Dermis blood vessel endothelial cell (primary cell): ENCODE results near the gene PHF21B. TPM values are rescaled to one million over a fixed set of nuclear protein-coding genes. Genes with fewer than 3 reads are reported as not detected.

Experiments
- DNase-seq: peaks from one replicate; pipeline ENCODE4 v3.0.0; 2010
- total RNA-seq: library from RNA; depleted of rRNA; stranded (reverse); fragments of >200 nt; gene quantifications from 2 replicates; pipeline ENCODE4 v1.2.3, GENCODE V29; 2014

Gene PHF21B
- total RNA-seq, 1 donor from 2014 or later: not detected

DNA sequence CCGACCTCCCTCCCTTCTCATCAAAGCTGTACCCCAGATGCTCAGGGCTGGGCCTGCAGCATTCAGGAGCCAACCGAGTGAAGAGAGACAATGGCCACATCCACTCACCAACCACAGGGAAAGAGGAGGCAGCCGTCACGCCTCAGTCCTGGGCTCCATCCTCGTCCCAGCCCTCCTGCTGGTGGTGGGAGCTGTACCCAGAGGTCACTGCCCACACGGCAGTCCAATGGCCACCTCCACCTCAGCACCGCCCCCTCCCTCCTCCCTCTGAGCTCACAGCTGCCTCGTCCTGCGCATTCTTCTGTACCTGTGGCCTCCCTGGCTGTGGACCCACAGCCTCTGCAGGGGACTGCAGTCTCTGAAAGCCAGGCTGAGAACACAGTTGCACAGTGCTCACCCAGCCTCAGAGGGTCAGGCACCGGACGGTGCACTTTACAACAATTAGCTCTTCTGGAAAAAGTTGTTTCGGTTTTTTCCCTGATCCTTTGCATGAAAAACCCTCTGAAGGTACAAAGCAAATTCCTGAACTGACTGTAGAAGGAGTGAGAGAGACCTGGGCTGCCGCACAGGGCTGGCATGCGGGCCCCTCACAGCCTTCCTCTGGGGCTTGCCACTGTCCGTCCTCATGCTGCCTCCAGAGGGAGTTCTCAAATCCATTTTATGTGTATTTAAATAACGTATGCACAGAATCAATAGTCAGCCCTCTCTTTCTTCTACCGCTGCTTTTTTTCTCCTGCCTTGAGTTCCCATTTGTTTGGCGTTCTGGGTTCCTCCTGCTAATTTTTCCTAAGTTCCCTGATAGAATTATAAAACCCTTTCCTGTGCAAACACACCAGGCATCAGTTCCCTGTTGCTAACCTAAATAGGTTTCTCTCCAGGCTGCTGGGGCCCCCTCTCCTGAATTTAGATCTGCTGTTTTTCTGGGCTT is 52.7 kb downstream of the PHF21B start:
- peak; percentile 6 for DNase-seq

DNA sequence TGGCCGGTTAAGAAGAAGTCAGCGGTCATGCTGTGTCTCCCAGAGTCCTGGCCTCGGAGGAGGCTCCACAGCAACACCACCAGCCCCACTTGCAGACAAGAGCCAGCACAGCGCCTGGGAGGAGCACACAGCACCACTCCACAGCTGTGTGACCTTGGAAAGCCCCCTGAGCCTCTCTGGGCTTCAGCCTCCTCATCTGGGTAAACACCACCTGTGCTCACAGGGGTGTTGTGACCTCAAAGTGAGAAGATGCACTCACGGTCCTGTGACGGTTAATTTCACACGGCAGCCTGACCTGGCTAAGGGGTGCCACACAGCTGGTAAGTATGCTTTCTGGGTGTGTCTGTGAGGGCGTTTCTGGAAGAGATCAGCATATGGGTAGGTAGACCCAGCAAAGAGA is 54.7 kb downstream of the PHF21B start:
- no peak for DNase-seq

DNA sequence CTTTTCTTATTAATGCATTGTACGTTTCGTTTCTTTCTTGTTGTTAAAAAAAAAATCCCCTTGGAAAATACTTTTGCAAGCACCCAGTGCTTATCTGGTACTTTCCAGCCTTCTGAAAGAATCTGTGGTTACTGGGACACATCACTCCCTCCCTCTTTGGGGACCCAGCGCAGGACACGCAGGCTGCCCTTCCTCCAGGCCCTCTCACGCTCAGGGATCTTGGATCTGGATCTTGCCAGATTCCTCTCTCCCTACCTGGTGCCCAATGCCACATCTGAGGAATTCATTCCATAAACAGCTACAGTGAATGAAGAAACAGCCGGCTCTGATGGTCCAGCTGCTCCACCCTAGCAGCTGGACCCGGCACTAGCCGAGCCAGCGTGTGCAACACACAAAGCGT is 55.7 kb downstream of the PHF21B start:
- DNase-seq: no peak

DNA sequence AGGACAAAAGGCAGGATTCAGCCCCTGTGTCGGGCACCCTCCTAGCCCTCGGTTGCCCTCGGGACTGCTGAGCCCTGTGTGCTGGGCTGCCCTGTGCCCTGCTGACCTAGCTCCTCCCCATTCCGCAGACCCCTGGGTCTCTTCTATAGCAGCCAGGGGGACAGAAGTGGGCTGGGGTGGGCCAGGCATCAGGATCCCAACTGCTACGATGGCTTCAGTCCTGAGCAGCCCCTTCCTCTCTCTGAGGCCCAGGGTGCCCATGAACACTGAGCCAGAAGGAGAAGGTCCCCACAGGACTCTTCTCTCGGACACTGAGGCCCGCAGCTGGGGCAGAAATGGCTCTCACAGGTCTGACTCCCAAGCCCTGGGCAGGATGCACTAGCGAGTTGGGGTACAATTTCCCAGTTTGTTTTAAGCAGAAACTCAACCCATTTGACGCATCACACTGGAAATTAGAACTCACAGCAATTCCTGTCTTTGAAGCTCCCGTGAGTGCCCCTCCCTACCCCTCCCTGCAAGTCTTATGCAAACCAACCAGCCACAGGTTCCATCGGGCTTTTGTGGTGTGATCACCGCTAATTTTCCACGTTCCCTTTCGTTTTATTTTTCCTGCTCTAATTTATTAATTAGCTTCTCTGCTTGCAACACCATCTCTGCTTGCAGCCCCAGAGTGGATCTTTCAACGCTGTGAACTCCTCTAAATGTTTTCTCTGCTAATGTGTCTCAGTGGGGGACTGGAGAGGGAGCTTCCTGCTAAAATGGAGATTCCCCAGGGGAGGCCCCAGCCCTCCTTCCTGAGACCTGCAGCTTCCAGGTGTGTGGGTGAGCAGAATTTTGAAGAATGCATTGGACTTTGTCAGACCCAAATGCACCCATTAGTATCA is 56.7 kb downstream of the PHF21B start:
- DNase-seq: no peak

DNA sequence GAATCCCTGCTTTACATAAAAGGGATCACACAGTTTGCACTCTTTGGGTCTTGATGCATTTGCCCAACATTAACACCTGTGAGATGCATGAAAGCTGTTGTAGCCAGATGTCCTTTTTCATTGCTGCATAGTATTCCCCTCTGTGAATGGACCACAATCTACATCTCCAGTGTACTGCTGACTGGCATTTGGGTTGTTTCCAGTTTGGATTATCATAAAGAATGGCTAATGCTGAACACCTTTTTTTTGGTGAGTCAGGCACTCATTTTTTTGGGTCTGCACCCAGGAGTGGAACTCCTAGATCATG is 58.3 kb downstream of the PHF21B start:
- no peak for DNase-seq

DNA sequence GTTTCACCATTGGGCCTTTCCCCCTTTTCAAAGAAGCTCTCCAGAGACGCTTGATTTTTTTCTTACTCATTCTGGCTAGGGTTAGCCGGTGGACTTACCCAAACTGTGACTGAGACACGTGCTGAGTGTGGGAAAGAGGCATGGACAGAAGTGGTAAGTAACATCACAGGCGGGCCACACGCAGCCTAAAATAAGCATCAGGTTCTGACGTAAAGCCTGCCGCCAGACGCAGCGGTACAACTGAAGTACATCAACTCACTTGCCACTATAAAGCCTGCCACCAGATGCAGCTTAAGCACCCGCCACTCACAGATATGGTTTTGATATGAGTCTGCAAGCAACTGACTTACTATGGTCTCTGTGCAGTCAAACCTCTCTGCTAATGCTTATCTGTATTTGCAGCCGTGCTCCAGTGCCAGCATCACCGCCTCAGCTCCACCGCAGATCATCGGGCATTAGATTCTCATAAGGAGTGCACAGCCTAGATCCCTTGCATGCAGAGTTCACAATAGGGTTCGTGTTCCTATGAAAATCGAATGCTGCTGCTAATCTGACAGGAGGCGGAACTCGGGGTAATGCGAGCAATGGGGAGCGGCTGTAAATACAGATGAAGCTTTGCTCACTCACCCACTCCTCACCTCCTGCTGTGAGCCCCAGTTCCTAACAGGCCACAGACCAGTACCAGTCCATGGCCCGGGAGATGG is 58.8 kb downstream of the PHF21B start:
- DNase-seq: no peak

DNA sequence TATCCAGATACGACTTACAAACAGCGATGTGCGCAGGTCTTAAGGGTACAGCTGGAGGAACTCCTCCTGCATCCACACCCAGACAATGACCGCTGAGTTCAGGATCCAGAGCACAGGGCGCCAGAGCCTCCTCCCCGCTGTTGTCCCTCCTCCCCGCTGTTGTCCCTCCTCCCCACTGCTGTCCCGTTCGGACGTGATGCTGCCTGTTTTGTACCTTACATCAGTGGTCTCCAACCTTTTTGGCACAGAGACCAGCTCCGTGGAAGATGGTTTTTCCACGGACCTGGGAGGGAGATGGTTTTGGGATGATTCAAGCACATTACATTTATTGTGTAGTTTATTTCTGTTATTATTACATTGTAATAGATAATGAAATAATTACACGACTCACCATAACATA is 62.0 kb downstream of the PHF21B start:
- DNase-seq: no peak

DNA sequence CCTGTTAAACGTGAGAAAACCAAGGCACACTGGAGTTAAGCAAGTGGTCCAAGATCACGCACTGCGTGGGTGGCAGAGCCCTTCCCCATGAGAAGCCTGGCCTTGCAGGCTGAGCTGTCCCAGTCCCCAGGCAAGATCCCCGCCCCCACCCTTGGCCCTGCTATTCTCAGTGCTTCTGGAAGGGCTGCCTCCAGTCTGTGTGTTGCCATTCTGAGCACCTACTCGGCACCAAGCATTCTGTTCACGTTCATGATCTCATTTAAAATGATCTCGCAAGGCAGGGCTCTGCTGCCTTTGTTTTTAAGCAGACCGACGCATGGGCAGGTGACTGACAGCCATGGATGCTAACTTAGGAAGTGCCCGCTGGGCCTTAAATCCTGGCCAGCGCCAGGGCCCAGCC is 62.8 kb downstream of the PHF21B start:
- DNase-seq: no peak

DNA sequence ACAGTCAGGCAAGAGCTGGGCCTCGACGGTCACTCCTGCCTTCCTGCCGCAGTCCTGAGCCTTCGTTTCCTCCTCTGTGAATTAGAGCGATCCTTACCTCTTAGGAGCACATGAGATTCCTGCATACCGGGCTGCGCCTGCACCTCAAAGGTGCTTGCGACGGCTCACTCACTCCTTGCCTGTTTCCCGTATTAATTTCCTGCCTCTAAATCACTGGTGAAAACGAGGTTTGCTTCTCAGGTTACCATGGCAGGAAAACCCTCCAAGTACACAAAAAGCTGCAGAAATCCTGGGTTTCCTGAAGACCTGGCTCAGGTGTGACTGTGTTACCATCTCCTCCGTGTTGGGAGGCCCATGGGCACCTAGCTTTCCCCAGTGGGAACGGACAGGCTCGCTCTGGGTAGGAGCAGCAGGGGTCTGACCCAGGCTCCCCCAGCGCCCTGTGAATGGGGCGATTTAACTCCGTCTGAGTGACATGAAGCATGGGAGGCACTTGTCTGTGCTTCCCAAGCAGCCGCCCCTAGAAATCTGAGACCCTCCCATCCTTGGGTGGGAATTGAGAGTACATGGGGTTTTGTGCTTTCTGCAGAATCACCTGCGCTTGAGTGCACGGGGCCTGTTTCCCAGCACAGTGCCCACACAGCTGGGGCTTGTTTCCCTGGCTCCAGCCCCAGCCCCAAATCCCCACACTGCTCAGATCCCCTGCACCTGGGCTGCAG is 64.8 kb downstream of the PHF21B start:
- DNase-seq: no peak

DNA sequence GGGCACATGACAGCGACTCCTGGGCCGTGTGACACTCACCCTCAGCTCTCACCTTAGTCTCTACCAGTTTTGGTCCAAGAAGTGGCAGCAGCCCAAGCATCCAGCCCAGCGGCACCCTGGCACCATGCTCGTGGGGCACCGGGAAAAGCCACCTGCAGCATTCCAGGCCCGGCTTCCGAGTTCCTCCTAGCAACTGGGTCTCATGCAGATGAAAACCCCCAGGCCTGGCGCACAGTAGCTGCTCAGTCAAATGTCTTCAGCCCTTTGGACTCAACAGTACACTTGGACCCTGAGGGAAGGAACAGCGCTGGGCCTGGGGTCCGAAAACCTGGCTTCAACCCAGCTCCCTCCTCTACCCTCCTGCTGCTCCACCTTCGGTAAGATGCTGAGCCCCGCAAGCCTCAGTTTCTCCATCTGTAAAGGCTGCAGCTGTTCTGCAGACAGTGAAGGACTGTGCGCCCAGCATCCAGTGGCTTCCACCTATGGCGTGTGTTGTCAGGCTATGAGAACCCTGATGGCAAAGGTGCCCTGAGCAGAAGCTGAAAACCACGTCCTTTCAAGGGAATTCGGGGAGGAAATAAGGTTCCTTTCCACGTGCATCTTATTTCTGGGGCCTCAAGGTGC is 66.0 kb downstream of the PHF21B start:
- DNase-seq: no peak

DNA sequence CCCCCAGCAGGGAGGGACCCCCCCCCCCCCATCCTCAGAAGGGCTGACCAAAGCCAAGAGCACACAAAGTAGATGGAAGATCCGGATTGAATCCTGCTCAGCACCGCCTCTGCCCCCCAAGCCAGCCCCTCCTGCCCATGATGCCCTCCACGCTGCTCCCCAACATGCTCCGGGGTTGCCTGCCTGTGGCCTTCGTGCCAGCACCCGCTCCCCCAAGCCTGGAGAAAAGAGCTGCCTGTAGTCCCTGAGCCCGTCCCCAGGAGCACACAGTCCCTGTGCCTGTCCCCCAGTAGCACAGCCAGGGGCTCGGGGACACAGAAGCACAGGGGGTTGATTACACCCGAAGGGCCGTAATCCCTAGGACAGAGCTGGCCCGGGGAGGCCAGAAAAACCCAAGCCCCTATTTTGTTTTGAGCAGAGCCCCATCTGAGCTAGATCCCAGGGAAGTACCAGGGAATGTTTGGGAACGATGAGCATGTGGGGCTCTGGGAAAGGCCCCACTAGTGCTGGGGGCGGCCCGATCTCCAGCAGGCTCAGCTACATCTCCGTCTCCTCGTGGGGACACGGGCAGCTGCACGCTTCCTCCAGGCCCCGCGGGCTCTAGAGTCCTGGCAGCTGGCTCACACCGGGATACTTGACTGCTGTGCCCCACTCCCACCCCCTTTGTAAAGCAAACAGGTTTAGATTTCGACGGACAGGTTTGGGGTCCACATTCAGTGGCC is 66.7 kb downstream of the PHF21B start:
- DNase-seq: no peak

DNA sequence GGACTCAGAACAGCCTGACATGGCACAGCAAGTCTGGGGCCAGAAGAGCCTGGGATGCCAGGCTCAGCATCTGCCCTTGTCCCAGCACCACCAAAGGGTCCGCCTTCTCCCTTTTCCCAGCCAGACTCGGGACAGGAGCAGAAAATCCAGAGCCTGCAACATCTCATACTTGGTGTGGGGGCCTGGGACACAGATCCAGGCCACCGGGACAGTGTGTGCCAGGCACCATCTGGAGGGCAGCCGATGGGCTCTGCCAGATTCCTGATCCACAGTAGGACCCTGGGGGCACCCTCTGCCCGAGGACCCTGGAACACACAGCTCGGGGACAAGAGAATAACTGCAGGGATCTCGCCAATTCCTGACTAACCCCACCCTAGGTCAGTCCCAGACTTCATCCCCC is 67.7 kb downstream of the PHF21B start:
- no peak for DNase-seq

DNA sequence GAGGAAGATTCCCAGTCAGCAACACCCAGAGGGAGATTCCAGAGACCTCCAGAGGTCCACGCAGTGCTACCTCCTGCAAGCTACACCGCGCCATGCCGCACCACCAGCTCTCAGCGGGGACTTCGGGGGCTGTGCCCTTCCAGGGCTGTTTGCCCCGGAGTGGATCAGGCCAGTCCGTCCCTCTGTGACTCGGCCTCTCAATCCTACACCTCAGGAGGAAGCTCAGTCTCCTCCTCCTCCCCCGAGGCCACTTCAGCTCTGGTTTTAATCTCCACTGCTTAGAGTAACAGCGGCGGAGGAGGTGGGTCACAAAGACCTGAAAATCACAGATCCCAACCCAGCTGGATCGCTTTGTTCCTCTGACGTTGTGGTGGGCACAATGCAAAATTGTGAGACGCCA is 68.6 kb downstream of the PHF21B start:
- no peak for DNase-seq

DNA sequence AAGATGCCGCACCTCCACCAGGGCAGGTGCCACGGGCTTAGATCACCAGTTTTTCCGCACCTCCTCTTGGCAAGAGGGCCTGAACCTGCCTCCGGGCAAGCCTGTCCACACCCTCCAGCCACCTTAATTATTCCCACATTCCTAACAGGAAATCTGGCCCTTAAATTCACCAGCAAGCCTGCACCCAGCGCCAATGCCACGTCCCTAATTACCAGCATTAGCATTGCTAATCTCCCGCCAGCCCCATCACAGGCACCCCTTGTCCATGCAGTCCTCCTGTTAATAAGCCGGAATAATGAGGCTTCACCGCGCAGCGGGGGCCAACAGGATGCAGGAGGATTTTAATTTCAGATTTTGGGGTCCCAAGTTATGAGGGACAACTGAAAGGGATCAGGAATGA is 69.7 kb downstream of the PHF21B start:
- DNase-seq: no peak

DNA sequence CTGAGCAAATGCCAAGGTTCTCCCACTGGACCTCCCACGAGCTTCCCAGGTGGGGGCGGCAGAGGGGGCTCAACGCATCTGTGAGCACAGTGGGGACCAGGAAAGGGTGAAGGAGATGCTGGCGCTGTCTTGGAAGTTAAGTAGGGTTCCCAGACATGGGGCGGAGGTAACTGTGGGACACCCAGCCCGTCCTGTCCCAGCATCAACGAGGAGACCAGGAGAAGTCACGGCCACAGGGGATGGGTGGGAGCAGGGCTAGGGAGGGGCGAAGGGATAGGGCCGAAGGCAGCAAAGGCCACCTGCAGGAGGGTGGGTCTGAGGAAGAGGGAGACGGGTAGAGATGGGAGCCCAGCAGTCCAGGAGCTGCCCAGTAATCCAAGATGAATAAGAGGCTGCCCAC is 70.4 kb downstream of the PHF21B start:
- DNase-seq: no peak

DNA sequence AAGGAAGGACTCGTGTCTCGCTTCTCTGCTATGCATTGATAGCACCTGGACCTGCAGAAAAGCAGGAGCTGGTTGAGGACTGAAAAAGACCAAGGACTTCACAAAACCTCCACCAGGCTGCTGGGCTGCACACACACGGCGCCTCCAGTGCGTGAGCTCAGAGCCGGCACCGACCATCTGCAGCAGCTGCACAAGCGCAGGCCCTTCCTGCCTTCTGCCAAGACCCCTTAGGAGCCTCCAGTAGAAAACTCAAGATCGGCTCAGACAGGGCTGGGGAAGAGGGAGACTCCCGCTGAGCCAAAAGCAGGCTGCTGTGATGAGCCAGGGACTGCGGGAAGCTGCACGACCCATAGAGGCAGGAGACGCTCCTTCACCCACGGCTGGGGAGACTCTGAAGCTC is 70.9 kb downstream of the PHF21B start:
- DNase-seq: no peak

DNA sequence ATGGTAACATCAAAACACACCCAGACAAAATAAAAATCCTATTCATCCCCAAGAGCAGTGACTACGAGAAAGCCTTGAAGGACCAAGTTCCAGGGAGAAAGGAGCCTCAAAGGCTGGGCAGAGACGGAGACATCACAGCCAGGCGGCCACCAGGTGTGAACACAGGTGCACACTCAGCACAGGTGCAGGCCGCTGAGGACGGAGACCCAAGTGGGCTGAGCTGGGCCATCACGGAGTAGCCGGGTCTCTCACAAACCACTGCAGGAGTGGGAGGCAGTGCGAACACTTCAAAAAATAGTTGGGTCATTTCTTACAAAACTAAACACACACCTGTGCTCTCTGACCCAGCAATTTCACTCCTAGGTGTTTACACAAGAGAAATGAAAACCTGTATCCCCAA is 72.6 kb downstream of the PHF21B start:
- DNase-seq: no peak

DNA sequence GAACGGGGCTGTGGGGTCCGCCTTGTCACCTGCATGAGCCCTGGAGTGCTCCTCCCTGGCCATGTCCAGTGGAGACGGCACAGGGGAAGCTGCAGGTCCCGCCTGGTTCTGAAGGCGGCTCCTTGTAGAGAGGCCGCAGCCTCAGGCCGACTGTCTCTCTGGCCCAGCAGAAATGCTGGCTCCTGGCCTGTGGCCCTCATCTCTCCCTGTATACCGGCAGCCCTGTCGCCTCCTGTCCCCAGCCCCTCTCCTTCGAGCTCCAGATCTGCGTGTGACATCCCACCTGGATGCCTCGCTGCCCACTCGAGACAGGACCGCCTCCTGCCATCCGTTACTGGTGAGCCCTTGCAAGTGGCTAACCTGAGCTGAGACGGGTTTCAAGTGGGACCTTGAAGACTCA is 73.6 kb downstream of the PHF21B start:
- no peak for DNase-seq

DNA sequence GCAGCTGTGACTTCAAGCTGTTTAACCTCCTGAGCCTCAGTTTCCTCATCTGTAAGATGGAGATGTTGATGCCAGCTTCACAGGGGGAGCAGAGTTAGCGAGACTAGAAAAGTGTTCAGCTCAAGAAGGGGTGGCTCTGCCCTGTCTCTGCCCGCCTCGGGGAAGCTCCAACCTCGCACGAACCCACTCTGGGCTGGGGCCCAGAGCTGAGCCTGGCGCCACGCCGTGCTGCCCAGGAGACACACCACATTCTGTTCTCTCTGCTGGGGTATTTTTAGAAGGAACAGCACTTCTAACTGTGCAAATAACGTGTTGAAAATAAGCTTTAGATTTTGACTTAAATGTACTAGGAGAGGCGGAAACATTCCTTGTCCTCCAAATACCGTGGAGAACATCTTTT is 74.1 kb downstream of the PHF21B start:
- no peak for DNase-seq

DNA sequence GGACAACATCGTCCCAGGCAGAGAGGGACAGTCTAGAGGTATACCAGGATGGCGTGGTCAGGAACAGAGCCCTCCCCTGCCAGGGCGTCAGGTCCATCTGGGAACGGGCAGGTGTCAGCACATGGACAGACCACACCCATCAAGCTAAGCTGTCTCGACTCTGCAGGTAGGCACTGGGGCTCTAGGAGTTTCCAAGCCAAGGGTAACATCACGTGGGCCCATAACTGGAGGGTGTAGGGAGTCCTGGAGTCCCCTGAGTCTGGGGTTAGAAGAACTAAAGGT is 75.4 kb downstream of the PHF21B start:
- no peak for DNase-seq

DNA sequence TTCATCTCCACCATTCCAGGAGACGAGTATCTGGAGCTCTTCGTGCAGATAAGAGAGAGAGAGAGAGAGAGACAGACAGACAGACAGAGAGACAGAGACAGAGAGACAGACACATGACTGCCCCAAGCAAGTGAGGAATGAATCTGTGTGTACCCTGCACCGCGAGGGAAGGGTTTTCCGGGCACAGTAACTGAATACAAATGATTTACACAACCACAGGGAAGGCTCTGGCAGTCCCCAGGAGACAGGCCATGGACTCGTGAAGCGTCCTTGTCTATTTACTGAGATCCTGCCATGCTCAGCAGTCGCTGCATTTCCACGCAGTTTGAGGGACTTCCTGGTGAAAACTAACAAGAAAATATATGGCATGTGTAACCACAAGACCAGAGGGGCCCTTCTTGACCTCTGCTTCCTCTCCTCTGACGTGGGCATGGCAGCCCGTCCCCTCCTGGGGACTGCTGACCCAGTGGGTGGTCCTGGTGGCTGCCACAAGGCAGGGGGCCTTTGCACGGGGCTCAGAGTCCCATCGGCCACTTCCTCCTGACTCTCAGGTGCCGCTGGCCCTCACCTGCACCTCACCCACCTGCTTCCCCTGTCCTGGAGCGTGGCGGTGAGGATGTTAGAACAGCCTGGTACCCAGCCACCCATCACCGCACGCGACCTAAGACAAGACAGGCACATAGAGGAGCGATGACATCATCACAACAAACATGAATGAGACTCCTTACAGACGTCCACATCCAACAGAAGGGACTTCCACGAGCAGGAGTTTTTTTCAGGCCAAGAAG is 75.9 kb downstream of the PHF21B start:
- DNase-seq: no peak
